Measurements from ENCODE around the gene NDUFA13.

Gene NDUFA13

DNA sequence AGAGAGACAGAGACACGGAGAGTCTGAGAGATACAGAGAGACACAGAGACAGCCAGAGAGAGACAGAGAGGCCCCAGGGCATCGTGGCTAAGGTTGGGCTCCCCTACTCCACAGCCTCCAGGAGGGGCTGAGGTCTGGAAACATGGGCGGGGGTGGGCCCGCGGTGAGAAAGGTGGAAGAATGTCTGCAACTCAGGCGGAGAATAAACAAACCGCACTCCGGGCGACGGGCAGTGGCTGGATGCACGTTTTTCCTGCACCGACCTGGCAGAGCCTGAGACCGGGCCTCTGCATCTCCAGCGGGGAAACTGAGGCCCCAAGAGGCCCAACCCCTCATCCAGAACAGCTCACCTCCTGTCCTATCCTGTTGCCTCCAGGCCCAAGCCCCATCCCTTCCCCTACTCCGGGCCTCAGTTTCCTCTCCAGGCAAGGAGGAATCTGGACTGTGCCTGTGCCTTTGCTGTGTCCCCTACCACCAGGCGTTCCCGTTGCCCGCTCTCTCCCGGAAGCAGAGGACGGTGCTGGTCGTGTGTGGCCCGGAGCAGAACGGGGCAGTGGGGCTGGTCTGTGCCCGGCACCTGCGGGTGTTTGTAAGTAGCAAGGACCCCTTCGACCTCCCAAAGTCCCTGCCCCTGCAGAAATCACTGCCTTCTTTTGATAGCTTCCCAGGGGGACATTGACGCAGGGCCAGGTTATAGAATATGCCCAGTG, 18.7 kb downstream of the NDUFA13 start:
- no peak for DNase-seq

DNA sequence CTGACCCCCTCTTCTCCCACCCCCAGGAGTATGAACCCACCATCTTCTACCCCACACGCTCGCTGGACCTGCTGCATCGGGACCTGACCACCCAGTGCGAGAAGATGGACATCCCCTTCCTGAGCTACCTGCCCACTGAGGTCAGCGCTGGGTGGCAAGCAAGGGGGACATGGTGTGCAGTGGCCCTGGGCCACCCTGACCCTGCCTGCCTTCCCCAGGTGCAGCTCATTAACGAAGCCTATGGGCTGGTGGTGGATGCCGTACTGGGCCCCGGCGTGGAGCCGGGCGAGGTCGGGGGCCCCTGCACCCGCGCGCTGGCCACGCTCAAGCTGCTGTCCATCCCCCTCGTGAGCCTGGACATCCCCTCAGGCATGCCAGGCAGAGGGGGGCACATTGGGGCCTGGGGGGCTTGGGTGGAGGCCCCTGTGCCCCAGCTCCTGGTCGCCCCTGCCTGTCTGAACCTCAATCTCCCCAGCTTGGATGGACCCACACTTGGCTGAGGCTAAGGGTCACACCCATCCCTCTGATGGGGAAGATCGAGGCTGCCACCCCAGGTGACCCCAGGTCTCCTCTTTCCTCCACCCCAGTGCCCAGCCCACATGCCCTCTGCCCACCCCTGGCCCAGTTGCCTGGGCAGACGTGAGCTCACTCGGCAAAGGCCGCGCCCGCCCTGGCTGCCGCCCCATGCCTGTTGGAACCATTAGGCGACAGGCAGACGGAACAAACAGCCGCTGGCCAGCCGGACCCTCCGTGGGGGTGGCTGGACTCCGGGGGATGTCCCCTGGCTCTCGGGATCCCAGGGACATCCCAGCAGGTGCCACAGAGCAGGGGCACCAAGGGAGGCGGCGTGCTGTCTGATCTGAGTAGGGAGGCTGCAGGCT, 19.5 kb downstream of the NDUFA13 start:
- no peak for DNase-seq

DNA sequence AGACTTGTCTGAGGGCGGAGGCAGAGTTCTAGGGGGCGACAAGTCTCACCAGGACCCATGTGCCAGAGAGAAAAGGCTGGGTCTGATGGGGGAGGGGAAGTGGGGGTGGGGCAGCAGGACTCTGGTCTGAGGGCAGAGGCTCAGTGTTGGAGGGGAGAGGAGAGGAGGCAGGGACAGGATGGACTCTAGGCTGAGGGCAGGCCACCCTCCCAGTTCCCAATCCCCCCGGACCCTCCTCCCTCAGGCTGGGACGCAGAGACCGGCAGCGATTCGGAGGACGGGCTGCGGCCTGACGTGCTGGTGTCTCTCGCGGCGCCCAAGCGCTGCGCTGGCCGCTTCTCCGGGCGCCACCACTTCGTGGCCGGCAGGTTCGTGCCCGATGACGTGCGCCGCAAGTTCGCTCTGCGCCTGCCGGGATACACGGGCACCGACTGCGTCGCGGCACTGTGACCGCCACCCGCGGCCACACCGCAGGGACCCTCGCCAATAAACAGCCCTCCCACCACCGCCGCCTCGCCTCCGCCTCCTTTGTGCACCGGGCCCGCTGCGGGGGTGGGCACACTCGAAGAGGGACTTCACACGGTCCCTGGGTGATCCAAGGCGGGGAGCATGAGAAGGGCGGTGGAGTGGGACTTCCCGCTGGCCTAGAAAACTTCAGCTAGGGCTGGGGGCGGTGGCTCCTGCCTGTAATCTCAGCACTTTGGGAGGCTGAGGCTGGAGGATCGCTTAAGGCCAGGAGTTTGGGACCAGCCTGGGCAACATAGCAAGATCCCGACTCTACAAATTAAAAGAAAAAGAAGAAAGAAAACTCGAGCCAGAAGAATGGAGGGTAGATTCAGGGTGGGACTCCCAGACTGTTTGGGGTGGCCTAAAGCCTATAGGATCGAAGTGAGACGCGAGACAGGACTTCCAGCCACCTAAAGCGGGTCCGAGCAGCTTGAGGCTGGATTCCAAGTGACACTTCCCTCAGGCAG, 21.3 kb downstream of the NDUFA13 start:
- DNase-seq: no peak

DNA sequence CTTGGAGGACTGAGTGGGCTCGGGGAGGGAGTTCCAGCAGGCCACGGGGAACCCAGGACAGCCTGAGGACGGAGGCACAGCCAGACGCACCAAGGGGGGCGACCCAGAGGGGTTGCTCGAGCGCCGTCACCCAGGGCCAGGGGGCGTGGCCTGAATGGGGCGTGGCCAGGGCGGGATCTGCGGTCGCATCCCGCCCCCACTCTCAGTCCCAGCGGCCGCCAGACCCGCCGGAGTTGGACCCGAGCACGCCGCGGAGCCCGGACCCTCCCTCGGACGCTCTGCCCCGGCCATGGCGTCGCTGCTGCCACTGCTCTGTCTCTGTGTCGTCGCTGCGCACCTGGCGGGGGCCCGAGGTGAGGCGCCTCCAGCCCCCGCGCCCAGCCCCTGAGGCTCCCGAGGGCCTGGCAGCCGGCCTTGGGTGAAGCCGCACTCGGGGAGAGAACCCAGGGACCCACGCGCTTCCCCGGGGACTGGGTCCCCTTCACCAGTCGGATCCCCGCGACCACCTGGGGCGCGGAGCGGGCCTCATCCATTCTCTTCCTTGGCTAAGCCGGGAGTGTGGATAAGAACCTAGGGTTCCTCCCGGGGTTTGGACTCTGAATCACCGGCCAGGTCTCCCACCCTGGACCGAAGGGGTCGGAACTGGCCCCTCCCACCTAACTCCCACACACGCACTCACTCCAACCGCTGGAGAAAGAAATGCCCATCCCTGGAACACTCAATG, 22.2 kb downstream of the NDUFA13 start, which contains the start of gene CILP2:
Gene CILP2 (plus strand): TSS at position 205 of the 724 bp plus-strand sequence. CDS start 85 bp downstream, at position 290.
- no peak for DNase-seq

DNA sequence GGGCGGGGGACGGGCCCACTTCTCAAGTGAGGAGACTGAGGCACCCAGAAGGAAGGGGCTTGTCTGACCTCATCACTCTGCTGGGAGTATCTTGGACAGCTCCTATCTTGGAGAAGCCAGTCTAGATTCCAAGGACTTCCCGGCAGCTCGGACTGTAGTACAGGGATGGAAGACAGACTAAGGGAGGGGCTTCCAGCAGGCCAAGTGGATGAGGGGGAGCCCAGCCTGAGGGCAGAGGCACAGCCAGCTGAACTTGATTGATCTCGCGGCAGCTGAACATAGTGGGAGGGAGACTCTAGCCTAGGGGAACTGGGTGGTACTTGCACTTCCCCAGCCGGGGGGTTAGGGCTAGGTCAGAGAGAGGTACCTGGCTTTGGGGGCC, 22.8 kb downstream of the NDUFA13 start:
- DNase-seq: no peak

DNA sequence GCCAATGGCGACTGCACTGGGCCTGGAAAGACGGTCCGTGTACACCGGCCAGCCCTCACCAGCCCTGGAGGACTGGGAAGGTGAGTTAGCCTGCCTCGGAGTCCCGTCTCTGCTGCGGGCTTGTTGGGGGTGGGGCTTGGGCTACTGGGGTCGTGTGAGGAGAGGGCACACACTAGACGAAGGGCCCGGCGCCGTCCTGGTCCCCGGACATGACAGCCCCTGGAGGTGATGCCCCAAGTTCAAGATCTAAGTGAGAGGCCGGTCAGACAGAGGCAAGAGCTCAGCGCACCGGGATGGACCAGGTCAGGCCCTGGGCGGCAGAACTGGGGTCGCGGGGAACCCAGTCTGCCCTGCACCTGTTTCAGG, 23.7 kb downstream of the NDUFA13 start:
- no peak for DNase-seq

DNA sequence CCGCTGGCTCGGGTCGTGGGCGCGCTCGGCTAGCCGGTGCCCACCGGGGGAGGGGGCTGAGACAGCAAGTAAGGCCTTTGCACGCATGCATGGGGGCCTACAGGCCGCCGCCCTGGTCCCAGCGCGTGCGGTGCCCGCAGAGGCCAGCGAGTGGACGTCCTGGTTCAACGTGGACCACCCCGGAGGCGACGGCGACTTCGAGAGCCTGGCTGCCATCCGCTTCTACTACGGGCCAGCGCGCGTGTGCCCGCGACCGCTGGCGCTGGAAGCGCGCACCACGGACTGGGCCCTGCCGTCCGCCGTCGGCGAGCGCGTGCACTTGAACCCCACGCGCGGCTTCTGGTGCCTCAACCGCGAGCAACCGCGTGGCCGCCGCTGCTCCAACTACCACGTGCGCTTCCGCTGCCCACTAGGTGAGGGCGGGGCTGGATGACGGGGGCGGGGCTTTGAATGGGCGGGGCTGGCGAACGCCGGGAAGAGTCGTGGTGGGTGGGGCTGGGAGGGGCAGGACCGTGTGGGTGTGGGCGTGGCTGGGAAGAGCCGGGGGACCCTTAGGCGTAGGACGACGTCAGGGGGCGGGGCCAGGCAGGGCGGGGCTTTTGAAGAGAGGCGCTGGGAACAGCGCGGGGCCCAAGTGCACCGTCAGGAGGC, 24.2 kb downstream of the NDUFA13 start:
- DNase-seq: peak; percentile 75

DNA sequence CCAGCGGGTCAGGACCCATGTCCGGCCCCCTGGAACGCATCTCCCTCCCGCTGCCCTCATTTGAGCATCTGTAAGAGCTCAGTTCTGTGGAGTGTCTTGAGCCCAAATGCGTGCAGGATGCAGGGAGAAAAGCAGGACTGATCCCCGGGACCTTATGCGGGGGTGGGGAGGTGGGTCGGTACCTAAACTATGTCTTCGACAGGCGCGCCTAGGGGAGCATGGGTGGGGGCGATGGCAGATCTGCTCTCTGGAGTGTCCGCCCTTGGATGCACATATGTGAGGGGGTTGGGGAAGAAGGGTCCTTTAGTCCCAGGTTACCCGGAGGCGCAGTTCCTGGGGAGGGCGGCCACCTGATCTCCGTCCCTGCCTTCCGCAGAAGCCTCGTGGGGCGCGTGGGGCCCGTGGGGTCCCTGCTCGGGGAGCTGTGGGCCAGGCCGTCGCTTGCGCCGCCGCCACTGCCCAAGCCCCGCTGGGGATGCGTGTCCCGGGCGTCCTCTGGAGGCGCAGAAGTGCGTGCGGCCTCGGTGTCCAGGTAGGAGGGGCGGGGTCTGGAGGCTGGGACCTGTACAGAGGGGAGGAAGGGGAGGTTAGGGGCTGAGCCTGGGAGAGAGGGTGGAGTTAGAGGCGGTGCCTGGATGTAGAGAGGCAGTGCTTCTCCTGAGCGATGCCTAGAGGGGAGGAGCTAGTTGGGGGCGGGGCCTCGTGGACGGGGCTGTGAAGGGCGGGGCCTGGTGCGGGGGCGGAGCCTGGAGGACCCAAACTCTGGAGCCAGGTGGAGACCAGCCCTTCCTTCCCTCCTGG, 24.9 kb downstream of the NDUFA13 start:
- DNase-seq: peak; percentile 31

DNA sequence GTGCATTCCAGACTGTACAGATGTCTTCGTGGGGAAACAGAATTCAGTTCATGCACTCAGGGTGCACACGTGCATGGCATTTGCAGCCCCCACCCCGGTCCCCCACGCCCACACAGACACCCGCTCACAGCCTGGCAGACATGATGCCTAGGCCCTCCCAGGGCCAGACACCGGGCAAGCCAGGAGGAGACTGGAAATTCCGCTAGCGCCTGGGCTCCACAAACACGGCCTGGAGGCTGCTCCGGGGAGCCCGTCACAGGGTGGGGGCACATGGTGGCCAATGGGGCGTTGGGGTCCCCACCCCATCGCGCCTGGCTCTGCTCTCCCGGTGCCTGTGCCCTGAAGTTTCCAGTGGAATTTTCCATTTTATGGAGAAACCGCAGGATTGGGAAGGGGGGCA, 25.6 kb downstream of the NDUFA13 start:
- DNase-seq: no peak

DNA sequence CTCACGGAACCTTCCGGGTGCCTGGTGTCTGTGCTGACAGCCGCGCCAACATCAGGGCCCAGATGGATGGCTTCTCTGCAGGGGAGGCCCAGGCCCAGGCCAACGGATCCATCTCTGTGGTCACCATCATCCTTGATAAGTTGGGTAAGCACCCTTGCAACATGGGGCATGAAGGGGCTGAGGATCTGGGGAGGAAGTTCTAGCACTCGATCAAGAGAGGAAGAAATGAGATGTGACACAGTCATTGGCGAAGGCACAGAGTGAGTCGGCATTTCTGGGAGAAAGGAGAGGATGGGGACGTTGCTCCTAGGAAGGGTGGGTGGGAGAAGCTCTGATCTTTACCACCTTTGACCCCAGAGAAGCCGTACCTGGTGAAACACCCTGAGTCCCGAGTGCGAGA, 26.5 kb downstream of the NDUFA13 start:
- DNase-seq: no peak

DNA sequence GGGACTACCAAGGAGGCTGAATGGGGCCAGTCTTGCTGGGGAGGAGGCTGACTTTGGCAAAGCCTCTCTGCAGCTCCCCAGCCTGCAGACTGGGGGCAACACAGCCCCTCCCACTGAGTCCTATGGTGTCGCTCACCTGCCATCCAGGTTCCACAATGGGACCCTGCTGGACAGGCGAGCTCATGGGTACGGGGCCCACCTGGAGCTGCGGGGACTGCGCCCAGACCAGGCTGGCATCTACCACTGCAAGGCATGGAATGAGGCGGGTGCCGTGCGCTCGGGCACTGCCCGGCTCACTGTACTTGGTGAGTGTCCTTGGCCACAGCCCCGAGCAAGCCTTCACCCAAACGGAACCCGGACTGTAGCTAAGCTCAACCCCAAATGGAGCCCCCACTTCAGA, 27.1 kb downstream of the NDUFA13 start:
- DNase-seq: no peak

DNA sequence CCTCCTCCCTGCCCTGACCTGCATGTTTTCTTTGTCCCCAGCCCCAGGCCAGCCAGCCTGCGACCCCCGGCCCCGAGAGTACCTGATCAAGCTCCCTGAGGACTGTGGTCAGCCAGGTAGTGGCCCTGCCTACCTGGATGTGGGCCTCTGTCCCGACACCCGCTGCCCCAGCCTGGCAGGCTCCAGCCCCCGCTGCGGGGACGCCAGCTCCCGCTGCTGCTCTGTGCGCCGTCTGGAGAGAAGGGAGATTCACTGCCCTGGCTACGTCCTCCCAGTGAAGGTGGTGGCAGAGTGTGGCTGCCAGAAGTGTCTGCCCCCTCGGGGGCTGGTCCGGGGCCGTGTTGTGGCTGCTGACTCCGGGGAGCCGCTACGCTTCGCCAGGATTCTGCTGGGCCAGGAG, 27.6 kb downstream of the NDUFA13 start:
- no peak for DNase-seq

DNA sequence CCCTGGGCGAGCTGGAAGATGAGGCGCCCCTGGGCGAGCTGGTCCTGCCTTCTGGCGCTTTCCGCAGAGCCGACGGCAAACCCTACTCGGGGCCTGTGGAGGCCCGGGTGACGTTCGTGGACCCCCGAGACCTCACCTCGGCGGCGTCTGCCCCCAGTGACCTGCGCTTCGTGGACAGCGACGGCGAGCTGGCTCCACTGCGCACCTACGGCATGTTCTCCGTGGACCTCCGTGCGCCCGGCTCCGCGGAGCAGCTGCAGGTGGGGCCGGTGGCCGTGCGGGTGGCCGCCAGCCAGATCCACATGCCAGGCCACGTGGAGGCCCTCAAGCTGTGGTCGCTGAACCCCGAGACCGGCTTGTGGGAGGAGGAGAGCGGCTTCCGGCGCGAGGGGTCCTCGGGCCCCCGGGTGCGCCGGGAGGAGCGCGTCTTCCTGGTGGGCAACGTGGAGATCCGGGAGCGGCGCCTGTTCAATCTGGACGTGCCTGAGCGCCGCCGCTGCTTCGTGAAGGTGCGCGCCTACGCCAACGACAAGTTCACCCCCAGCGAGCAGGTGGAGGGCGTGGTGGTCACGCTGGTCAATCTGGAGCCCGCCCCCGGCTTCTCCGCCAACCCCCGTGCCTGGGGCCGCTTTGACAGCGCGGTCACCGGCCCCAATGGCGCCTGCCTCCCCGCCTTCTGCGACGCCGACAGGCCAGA, 28.4 kb downstream of the NDUFA13 start:
- no peak for DNase-seq

DNA sequence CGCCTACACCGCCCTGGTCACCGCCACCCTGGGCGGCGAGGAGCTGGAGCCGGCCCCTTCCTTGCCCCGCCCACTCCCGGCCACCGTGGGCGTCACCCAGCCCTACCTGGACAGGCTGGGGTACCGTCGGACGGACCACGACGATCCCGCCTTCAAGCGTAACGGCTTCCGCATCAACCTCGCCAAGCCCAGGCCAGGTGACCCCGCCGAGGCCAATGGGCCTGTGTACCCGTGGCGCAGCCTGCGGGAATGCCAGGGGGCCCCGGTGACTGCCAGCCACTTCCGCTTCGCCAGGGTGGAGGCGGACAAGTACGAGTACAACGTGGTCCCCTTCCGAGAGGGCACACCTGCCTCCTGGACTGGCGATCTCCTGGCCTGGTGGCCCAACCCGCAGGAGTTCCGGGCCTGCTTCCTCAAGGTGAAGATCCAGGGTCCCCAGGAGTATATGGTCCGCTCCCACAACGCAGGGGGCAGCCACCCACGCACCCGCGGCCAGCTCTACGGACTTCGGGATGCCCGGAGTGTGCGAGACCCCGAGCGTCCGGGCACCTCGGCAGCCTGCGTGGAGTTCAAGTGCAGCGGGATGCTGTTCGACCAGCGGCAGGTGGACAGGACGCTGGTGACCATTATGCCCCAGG, 29.0 kb downstream of the NDUFA13 start:
- DNase-seq: no peak

DNA sequence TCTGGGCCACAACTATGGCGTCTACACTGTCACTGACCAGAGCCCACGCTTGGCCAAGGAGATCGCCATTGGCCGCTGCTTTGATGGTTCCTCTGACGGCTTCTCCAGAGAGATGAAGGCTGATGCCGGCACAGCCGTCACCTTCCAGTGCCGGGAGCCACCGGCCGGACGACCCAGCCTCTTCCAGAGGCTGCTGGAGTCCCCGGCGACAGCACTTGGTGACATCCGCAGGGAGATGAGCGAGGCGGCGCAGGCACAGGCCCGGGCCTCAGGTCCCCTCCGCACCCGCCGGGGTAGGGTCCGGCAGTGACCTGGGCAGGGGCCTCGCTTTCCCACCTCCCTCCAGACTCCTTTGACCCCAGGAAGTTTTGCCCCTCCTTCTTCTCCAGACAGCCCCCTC, 29.7 kb downstream of the NDUFA13 start:
- no peak for DNase-seq

DNA sequence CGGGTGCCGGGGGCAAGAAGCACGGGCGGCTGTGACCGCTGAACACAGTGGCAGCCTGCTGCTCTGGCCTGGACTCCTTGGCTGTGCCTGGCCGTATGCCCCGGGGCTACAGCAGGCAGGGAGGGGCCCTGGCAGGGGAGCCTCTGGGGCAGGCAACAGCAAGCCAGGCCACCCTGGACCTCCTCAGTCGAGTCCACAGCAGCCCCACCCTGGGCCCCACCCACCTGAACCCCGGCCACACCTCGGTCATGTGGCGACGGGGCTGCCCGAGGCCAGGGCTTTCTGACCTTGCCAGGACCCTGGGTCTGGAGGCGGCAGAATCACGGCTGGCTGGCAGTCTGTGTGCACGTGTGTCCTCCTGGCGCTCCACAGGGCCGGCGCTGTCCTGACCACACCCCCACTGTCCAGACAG, 30.7 kb downstream of the NDUFA13 start:
- no peak for DNase-seq

DNA sequence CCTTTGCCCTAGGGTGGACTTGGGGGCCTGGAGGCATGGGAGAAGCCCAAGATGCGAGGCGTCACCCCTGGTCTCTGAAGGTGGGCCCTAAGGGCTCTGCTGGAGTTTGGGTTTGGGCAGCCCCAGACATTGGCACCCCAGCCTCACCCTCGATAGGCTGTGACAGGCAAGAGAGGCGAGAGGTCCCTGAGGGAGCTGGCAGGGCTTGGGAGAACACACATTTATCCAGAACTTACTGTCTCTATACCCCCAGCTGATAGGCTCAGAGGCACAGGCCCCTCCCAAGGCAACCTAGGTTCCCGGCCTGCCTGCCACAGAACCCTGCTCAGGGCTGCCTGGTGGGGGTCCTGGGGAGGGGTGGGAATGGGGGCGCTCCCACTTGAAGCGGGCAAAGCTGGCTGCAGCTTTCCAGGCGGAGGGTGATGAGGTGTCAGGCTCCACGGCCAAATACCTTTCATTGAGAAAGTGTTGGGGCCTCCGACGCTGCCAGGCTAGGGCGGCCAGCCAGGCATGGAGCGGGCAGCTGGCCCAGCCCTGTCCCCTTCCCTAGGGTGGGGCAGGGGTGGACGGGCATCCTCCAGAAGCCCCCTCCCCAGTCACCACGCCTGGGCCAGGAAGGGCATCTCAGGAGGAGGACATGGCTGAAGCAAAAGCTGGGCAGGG, 31.8 kb downstream of the NDUFA13 start:
- DNase-seq: no peak

DNA sequence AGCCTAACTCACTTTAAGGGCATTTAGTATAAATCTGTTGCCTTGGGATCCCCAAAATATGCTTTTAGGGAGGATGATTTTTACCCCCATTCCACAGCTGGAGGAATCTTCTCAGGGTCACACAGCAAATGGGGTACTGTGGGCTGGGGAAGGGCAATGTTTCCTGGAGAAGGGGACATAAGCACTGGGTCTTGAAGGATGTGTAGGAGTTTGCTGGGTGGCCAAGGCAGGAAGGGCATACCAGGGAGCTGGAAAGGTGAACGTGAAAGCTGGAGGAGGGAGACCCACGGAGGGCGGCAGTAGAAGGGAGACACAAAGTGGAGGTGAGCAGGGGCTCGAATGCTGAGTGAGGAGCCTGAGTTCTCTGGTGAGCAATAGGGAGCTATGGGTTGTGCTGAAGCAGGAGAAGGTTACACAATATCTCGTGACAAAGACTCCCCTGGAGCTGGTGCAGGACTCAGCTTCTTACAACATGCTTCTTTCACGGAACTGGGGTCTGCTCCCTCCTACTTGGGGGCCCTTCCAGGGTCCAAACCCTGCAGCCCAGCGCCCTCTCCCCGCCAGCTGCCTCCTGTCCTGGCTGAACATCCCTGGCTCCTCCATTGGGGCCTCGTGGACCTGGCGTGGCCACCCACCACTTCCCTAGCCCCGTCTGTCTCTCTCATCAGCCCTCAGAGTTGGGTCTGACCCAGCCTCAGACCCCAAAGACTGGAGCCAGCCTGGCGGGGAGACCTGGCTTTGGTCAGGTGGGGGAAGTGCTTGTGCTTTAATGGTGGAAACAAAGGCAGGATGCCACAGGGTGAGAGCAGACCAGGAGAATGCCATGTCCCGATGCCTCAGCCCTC, 33.1 kb downstream of the NDUFA13 start:
- DNase-seq: no peak

All from fibroblast of skin of right quadriceps (primary cell).